Osteoblast (primary cell): Measurements from ENCODE around the gene FICD. TPM values are rescaled to one million over a fixed set of nuclear protein-coding genes. Genes with fewer than 3 reads are reported as not detected.

Experiments
- DNase-seq: peaks from one replicate; pipeline ENCODE4 v3.0.0; 2011; ENCODE audit warnings: low spot score, mixed read lengths; ENCODE audit not compliant: insufficient read length; ENCODE audit errors: missing footprints
- H2AFZ ChIP-seq: 2 replicates; pipeline ENCODE4 v1.6.0; 2011; ENCODE audit warnings: mild to moderate bottlenecking, low read length
- H3K27ac ChIP-seq: 2 replicates; pipeline ENCODE4 v1.5.1; 2011; ENCODE audit warnings: mild to moderate bottlenecking, low read depth, low read length, moderate library complexity
- H3K27me3 ChIP-seq: 2 replicates; pipeline ENCODE4 v1.6.0; 2012; ENCODE audit warnings: mild to moderate bottlenecking, control low read depth, inconsistent platforms, low read length, moderate library complexity; ENCODE audit not compliant: insufficient read depth
- H3K36me3 ChIP-seq: 2 replicates; pipeline ENCODE4 v1.5.1; 2011; ENCODE audit warnings: mild to moderate bottlenecking, low read length, control low read depth, moderate library complexity; ENCODE audit not compliant: insufficient read depth
- H3K4me1 ChIP-seq: 2 replicates; pipeline ENCODE4 v1.5.1; 2011; ENCODE audit warnings: mild to moderate bottlenecking, low read length, control low read depth, moderate library complexity; ENCODE audit not compliant: insufficient read depth
- H3K4me2 ChIP-seq: 2 replicates; pipeline ENCODE4 v1.6.0; 2011; ENCODE audit warnings: mild to moderate bottlenecking, low read length; ENCODE audit not compliant: insufficient read depth
- H3K4me3 ChIP-seq: fragments of 200-600 bp; sonication (generic); 3 replicates; pipeline ENCODE4 v1.5.1; 2012; ENCODE audit warnings: mild to moderate bottlenecking, low read length, inconsistent platforms; ENCODE audit not compliant: insufficient read depth
- H3K79me2 ChIP-seq: 2 replicates; pipeline ENCODE4 v1.6.0; 2012; ENCODE audit warnings: mild to moderate bottlenecking, low read length, control low read depth, inconsistent platforms; ENCODE audit not compliant: insufficient read depth
- H3K9me3 ChIP-seq: 2 replicates; pipeline ENCODE4 v1.5.1; 2011; ENCODE audit warnings: low read depth, low read length, control low read depth
- H4K20me1 ChIP-seq: 2 replicates; pipeline ENCODE4 v1.6.0; 2012; ENCODE audit warnings: mild to moderate bottlenecking, low read length, control low read depth; ENCODE audit not compliant: insufficient read depth
- CTCF ChIP-seq: IDR thresholded peaks from 2 replicates; pipeline ENCODE4 v1.5.1; 2011; ENCODE audit warnings: mild to moderate bottlenecking, low read depth, low read length, moderate library complexity; ENCODE audit errors: extremely low read depth
- total RNA-seq: library from RNA; depleted of rRNA; stranded (reverse); fragments of >200 nt; gene quantifications from 2 replicates; pipeline ENCODE4 v1.2.3, GENCODE V29; 2012

Gene FICD
- total RNA-seq, 1 donor, result 5.4 TPM

- TF ChIP-seq CTCF, result no peak
- Histone ChIP-seq H4K20me1 (no peaks in the 10 kb centered on the region), H3K9me3 (no peaks in the 10 kb centered on the region), H3K27ac (no peak overlapping the region), H3K79me2 (no peaks in the 10 kb centered on the region), H3K4me1 (no peaks in the 10 kb centered on the region), H3K27me3 (no peaks in the 10 kb centered on the region), H3K36me3 (no peaks in the 10 kb centered on the region), H2AFZ (no peak overlapping the region), H3K4me2 (no peak overlapping the region), H3K4me3 (no peak overlapping the region)
- no peak for DNase-seq
Measured at GRCh38 chr12:108491256-108491655, 23.8 kb upstream of the FICD start.

- H3K79me2 ChIP-seq, result no peaks in the 10 kb centered on the region
- H3K4me1 ChIP-seq, result no peaks in the 10 kb centered on the region
- H3K27me3 ChIP-seq, result peaks cover 4% of the 10 kb centered on the region
- H3K4me3 ChIP-seq, result no peak overlapping the region
- H3K27ac ChIP-seq, result no peak overlapping the region
- peak; percentile 60 for DNase-seq
- H3K4me2 ChIP-seq, result no peak overlapping the region
- H3K36me3 ChIP-seq, result no peaks in the 10 kb centered on the region
- H2AFZ ChIP-seq, result no peak overlapping the region
- TF ChIP-seq CTCF, result peak; percentile 83
- no peaks in the 10 kb centered on the region for H4K20me1 ChIP-seq
- H3K9me3 ChIP-seq, result no peaks in the 10 kb centered on the region
Measured at GRCh38 chr12:108495054-108495453, 20.0 kb upstream of the FICD start.

GRCh38 chr12:108495823-108496579, 19.1 kb upstream of the FICD start:
- no peak overlapping the region for H3K4me2 ChIP-seq
- TF ChIP-seq CTCF, result no peak

GRCh38 chr12:108498136-108498535, 16.9 kb upstream of the FICD start:
- no peak overlapping the region for H3K27ac ChIP-seq
- no peak for DNase-seq
- H3K4me1 ChIP-seq, result no peaks in the 10 kb centered on the region
- no peaks in the 10 kb centered on the region for H4K20me1 ChIP-seq
- H3K9me3 ChIP-seq, result peaks cover 2% of the 10 kb centered on the region
- H2AFZ ChIP-seq, result no peak overlapping the region
- H3K27me3 ChIP-seq, result peaks cover 4% of the 10 kb centered on the region
- no peak overlapping the region for H3K4me3 ChIP-seq
- no peak for TF ChIP-seq CTCF
- no peaks in the 10 kb centered on the region for H3K79me2 ChIP-seq
- no peaks in the 10 kb centered on the region for H3K36me3 ChIP-seq
- no peak overlapping the region for H3K4me2 ChIP-seq

More at GRCh38 chr12:108495823-108496579, 19.1 kb upstream of the FICD start:
- DNase-seq, result no peak
- Histone ChIP-seq H3K79me2 (no peaks in the 10 kb centered on the region), H3K36me3 (no peaks in the 10 kb centered on the region), H3K4me3 (no peak overlapping the region), H3K27ac (no peak overlapping the region), H4K20me1 (no peaks in the 10 kb centered on the region), H2AFZ (no peak overlapping the region), H3K27me3 (peaks cover 4% of the 10 kb centered on the region), H3K9me3 (no peaks in the 10 kb centered on the region), H3K4me1 (no peaks in the 10 kb centered on the region)
